Fibroblast of lung (primary cell): ENCODE measurements around the gene KIF17.

ENCODE experiments used
- EZH2 ChIP-seq: IDR thresholded peaks from 2 replicates; pipeline ENCODE4 v1.5.1; 2012; ENCODE audit warnings: low read length, control low read depth, mild to moderate bottlenecking; ENCODE audit errors: missing control alignments
- TF ChIP-seq, protein P1 (sequence below), 2 donors: IDR thresholded peaks in 1 of 2; conservative IDR thresholded peaks in 1 of 2; 1 replicate in 1 of 2; 2 replicates in 1 of 2; pipeline ENCODE4 v1.5.1; 2011 to 2012; ENCODE audit warnings: low read length in 2 of 2, control low read depth in 1 of 2, inconsistent platforms in 1 of 2, low read depth in 1 of 2, mild to moderate bottlenecking in 1 of 2

GRCh38 chr1:20728371-20729154, 10.8 kb upstream of the KIF17 start:
- TF ChIP-seq, protein P1, sequence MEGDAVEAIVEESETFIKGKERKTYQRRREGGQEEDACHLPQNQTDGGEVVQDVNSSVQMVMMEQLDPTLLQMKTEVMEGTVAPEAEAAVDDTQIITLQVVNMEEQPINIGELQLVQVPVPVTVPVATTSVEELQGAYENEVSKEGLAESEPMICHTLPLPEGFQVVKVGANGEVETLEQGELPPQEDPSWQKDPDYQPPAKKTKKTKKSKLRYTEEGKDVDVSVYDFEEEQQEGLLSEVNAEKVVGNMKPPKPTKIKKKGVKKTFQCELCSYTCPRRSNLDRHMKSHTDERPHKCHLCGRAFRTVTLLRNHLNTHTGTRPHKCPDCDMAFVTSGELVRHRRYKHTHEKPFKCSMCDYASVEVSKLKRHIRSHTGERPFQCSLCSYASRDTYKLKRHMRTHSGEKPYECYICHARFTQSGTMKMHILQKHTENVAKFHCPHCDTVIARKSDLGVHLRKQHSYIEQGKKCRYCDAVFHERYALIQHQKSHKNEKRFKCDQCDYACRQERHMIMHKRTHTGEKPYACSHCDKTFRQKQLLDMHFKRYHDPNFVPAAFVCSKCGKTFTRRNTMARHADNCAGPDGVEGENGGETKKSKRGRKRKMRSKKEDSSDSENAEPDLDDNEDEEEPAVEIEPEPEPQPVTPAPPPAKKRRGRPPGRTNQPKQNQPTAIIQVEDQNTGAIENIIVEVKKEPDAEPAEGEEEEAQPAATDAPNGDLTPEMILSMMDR (conservative IDR thresholded peaks at IDR 0.05 in 1 of 2, IDR thresholded peaks at IDR 0.05 in 1 of 2; ENCODE audit: low read depth in 1 of 2, low read length in 2 of 2), result no peak
- no peak for TF ChIP-seq EZH2
